ENCODE results near the gene ELAPOR1.

Gene ELAPOR1, protein sequence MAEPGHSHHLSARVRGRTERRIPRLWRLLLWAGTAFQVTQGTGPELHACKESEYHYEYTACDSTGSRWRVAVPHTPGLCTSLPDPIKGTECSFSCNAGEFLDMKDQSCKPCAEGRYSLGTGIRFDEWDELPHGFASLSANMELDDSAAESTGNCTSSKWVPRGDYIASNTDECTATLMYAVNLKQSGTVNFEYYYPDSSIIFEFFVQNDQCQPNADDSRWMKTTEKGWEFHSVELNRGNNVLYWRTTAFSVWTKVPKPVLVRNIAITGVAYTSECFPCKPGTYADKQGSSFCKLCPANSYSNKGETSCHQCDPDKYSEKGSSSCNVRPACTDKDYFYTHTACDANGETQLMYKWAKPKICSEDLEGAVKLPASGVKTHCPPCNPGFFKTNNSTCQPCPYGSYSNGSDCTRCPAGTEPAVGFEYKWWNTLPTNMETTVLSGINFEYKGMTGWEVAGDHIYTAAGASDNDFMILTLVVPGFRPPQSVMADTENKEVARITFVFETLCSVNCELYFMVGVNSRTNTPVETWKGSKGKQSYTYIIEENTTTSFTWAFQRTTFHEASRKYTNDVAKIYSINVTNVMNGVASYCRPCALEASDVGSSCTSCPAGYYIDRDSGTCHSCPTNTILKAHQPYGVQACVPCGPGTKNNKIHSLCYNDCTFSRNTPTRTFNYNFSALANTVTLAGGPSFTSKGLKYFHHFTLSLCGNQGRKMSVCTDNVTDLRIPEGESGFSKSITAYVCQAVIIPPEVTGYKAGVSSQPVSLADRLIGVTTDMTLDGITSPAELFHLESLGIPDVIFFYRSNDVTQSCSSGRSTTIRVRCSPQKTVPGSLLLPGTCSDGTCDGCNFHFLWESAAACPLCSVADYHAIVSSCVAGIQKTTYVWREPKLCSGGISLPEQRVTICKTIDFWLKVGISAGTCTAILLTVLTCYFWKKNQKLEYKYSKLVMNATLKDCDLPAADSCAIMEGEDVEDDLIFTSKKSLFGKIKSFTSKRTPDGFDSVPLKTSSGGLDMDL

DNA sequence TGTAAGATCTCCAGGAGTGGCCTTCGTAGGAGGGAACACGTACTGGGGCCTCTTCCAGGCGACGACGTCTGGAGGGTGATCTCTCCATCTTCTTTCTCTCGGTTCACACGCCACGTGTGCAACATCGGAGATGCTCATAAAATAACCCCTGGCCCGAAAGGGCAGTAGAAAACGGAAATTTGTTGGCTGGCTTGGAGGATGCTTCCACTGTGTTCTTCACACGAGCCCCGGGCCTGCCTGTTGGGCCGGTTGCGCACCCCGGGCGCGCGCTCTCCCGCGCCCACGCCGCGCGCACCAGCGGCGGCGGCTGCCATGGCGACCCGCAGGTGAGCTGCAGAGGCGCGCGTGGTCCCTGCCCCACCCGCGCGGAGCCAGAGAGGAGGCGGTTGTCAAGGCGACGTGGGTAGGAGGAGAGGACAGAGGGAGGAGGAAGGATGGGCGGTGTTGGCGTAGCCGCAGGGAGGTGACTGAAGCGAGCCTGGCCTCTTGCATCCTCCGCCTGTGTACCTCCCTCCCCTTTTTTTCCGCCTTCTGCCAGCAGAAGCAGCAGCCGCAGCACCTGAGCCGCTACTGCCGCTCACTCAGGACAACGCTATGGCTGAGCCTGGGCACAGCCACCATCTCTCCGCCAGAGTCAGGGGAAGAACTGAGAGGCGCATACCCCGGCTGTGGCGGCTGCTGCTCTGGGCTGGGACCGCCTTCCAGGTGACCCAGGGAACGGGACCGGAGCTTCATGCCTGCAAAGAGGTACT is at the start of gene ELAPOR1:
Gene ELAPOR1, plus strand, starts transcription at position 526 of the 752 bp plus-strand sequence. Its CDS starts 69 bp downstream, at position 595.
- DNase-seq = peak; percentile 62

DNA sequence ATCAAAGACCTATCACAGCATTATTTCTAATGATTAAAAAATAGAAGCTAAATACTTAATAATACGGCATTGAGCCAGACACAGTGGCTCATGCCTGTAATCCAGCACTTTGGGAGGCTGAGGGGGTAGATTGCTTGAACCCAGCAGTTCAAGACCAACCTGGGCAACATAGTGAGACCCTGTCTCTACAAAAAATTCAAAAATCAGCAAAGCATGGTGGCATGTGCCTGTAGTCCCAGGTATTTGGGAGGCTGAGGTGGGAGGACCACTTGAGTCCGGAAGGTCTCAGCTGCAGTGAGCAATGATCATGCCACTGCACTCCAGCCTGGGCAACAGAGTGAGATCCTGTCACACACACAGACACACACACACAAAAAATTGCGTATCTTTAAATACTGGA is 48.8 kb upstream of the ELAPOR1 start:
- DNase-seq = no peak

DNA sequence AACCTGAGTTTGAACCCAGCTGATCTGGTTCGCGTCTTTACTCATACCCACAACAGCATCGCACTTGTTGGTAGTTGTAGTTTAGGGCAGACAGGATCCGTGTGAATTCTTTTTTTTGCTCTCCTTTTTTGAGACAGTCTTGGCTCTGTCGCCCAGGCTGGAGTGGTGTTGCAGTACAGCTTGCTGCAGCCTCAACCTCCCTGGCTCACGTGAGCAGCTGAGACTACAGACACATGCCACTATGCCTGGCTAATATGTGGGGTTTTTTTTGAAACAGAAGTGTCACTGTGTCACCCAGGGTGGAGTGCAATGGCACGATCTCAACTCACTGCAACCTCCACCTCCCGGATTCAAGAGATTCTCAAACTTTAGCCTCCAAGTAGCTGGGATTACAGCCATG is 46.0 kb upstream of the ELAPOR1 start:
- DNase-seq = no peak

DNA sequence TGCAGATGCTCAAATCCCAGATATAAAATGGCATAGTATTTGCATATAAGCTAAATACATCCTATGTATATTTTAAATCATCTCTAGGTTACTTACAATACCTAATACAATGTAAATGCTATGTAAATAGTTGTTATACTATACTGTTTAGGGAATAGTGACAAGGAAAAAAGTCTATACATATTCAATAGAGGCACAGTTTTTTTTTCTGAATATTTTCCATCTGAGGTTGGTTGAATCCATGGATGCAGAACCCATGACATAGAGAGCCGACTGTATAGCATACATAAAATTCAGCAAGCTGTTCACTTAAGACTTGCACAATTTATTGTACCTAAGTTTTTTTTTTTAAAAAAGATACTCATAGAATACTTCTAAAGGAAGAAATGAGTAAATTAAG is 44.6 kb upstream of the ELAPOR1 start:
- no peak for DNase-seq

DNA sequence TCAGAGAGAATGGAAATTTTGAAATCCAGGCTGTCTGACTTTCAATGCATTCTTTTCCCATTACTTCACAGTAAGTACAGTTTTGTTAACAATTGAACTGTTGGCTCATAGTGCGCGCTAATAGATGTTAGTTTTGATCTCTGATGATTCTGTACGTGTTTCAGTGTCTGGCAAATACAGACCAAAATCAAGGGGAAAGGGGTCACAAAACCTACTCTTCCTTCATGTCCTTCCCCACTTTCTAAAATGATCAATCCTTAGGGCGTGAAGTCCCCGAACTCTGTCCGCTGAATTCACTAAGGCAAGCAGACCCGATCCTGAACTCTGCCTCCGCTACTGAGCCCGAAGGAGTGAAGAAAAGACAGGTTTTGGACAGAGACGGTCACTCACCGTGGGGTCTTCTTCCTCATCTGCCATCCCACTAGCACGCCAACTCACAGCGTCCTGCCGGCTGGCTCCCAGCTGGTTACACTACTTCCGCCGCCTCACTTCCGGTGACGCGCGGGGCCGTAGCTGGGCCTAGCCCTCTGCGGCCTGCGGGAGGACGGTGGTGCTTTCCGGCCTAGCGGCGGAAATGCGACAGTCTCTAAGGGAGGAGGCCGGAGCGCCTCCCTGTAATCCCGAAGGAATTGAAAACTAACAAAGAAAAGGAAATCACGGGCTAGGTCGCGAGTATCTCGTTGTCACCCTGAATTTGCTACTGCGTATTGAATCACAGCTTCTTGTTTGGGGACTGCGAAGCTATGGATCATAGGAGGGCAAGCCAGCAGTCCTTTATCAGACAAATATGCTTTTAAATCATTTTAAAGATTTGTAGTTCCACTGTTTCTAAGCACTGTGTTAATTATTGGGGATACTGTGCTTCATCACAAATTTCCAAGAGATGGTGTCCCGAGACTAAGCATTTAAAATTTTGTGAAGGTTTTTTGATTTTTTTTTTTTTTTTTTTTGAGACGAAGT is 38.1 kb upstream of the ELAPOR1 start, which contains the start of gene TAF13:
Gene TAF13, minus strand, starts transcription at position 473 of the 960 bp plus-strand sequence. Its CDS starts 56 bp downstream, at position 417.
- peak; percentile 96 for DNase-seq

DNA sequence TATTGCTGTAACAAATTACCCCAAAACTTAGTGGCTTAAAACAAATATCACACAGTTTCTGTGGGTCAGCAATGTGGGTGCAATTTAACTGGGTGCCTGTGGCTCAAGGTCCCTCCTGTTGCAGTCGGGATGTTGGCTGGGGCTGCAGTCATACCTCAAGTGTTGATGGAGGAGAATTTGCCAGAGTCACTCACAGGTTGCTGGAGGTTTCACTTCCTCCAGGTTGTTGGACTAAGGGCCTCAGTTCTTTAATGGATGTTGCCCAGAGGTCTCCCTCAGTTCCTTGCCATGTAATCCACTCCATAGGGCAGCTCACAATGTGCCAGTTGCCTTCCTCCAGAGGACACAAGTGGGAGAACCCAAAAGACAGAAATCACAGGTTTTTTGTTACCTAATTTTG is 35.6 kb upstream of the ELAPOR1 start:
- no peak for DNase-seq

DNA sequence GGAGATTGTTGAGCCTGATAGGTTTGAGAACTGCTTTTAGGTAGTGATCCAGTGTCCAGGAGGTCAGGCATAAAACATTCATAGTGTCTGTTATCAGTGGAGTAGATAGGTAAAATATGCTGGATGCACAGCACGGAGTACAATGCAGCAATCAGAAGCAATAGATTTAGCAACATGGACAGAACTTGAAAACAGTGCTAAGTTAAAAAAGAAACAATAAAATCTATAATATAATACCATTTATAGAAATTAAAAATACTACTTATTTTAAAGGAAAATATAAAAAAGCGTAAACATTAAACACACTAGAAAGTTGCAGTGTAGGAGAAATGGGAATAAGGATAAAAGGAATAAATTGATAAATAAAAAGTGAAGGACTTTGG is 34.7 kb upstream of the ELAPOR1 start:
- no peak for DNase-seq

DNA sequence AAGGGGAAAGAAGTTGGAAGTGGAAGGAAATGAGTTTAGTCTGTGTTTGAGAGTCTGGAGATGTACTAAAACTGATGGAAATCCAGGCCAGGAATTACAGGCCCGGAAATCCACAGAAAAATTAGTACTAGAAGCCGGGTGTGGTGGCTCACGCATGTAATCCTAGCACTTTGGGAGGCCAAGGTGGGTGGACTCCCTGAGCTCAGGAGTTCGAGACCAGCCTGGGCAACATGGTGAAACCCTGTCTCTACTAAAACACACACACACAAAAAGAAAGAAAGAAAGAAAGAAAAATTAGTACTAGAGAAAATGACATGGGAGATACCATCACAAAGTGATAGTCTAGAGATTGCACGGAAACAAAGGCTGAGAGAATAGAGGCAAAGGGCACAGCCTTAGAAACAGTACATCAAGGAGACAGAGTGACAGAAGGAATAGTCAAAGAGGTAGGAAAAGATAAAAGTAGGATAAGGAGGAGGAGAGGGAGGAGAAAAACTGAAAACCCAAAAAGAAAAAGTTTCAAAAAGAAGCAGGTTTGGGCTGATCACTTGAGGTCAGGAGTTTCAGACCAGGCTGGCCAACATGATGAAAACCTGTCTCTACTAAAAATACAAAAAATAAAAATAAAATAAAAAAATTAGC is 33.4 kb upstream of the ELAPOR1 start:
- no peak for DNase-seq

DNA sequence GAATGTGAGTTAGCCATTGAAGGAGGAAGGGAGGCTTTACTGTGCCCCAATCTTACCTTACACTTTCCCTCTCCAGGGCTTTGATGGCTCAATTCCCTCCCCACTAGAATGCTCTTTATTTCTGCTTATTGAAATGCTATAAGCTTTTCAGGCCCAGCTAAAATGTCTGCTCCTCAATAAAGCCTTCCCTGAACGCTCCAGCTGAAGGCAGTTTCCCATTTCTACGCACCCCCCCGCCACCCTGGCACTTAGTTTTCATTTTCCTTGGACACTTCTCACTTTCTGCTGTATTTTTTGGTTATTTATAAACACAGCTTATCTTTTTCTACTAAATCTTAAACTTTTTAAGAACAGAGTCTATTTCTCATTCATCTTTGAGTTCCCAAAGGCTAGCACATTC is 30.4 kb upstream of the ELAPOR1 start:
- DNase-seq = no peak

DNA sequence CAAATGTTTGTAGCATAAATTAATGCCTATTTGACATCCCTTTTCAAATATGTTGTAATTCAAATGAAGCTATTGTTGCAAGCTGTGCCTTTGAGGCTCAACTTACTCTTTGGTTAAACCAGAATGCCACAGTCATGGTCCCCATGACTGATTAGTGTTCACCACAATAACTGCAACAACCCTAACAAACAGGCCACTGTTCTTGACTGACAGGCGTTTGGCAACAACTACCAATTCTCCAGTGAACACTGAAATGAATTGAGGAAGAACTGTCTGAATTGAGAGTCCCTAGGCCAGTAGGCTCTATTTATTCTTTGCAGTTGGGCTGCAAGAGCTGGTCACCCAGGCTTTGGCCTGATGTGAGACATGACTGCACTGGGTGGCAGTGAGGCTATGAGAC is 30.0 kb upstream of the ELAPOR1 start:
- DNase-seq = no peak

DNA sequence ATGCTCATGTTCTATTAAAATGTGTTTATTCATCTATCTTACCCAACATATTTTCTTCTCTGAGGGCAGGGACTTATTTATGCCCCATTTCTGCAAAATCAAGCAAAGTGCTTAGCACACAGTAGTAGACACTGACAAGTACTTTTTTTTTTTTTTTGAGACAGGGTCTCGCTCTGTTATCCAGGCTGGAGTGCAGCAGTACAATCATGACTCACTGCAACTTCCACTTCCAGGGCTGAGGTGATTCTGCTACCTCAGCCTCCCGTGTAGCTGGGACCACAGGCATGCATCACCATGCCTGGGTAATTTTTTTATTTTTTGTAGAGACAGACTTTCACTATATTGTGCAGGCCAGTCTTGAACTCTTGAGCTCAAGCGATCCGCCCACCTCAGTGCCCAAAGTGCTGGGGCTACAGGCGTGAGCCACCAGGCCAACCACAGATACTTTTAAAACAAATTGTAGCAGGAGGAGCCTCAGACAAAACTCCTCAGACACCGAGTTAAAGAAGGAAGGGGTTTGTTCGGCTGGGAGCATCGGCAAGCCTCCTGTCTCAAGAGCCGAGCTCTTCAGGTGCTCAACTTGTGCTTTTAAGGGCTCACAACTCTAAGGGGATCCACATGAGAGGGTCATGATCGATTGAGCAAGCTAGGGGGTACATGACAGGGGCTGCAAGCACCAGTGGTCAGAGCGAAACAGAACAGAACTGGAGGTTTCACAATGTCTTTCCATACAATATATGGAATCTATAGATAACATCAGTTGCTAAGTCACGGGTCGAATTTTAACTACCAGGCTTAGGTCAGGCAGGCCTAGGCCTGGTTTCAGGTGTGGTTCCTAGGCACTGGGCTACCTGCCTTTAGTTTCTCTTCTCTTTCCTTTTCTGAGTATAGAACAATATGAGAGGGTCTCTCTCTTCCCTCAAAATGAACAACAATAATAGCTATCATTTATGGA is 29.1 kb upstream of the ELAPOR1 start:
- no peak for DNase-seq

DNA sequence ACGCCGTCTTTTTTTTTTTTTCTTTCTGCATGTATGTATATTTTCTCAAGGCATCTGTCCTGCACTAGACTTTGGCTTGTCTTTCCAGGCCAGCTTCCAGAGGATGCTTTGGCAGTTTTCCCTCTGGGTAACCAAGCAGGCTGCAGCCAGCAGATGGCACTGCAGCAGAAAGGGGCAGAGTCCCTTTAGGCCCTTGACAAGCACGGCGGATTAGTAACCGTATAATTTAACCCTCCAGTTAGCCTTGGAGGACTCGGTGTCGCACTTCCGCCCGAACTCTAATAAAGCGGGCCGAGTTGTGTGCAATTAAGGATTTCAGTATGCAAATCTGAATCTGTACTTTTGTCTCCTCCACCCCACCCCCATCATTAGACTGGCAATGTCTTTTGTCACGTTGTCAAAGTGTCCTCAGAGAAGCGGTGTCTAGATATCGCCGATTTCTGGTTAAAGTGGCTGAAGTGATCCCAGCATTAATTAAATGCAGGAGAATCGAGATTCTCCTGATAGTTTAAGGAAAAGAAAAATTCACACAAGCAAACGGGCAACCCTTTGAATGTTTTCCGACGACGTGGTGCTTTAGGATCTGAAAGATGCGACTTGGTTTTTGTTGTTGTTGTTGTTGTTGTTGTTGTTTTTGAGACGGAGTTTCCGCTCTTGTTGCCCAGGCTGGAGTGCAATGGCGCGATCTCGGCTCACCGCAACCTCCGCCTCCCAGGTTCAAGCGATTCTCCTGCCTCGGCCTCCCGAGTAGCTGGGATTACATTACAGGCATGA is 24.5 kb upstream of the ELAPOR1 start:
- no peak for DNase-seq

DNA sequence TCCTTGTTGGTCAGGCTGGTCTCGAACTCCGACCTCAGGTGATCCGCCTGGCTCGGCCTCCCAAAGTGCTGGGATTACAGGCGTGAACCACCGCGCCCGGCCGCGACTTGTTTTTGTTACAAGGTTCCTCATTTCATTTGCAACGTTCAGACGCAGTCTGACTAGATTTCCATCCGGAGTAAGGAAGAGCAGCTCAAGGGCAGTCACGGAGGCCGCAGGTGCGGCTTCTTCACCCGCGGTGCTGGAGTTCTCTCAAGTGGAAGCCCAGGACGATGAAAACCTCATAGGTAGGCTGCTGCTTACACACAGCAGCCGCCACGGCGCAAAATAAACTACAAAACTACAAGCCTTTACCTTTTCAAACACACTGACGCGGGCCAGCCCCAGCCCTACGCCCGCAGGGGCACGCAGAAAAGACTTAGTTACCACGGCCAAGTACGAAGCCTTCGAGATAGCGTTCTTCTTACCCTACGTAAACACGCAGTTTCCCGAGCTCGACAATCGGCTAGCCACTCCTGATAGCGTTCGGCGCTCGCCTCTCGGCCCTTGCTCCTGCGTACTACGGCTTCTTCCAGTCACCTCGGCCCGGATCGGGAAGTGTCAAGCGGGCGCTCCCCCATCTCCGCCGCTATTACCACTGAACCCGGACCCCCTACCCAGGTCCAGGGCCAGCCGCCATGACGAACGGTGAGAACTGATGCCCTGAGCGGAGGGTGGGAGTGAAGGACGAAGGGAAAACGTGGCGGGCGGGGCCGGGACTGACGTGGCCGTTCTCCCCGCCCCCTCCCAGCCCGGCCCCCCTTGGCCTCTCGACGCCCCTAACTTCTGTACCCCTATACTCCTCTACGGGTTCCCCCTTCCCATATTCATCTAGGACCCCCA is 23.5 kb upstream of the ELAPOR1 start, which contains the start of gene TMEM167B:
Gene TMEM167B, plus strand, starts transcription at position 569 of the 882 bp plus-strand sequence. Its CDS starts 109 bp downstream, at position 678.
- peak; percentile 93 for DNase-seq

DNA sequence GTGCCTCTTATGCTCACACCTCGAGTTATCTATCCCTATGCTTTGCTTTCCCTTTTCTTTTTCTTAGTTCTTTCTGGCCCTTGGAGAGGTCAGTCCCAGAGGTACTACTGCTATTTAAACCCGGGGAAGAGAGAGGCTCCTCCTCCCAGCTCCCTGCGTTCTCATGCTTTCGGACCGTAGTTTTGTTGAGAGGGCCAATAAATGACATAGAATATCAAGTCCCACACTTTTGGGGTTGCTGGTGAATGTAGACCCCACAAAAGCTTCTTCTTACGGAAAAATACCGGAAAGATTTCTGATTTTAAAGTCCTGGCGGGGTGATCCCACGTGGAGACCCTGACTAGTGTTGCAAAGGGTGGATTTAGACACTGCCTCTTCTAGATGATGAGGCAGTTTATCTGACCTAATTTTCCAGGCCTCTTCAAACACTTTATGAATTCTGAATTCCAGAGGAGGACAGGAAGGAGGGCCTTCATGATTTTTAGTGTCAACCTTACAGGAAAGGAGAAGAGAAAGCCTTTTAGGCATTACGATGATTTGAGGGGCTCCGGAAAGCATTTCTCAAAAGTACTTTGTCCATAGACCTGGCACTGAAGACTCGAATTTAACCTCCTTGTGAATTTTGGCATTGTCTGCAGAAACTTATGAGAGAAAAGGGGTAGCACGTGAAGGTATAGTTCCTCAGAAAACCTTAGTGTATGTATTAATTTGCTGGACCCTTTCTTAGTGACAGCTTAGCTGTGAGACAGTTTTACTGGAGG is 22.7 kb upstream of the ELAPOR1 start:
- peak; percentile 65 for DNase-seq

DNA sequence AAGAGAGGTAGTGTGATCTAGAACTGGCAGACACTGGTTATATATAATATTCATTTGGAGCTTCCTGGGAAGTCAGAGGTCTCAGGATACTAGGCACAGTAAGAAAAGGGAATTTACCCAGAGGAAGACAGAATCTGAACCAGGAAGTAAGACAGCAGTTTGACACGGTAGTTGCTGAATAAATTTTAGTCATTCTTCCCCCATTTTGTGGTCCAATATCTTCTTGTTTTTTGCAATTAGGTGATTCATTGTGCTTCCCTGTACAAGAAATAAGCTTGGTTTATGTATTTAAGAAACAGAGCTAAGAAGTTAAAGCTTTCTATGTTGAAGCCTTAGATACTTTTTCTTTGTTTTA is 22.1 kb upstream of the ELAPOR1 start:
- no peak for DNase-seq

DNA sequence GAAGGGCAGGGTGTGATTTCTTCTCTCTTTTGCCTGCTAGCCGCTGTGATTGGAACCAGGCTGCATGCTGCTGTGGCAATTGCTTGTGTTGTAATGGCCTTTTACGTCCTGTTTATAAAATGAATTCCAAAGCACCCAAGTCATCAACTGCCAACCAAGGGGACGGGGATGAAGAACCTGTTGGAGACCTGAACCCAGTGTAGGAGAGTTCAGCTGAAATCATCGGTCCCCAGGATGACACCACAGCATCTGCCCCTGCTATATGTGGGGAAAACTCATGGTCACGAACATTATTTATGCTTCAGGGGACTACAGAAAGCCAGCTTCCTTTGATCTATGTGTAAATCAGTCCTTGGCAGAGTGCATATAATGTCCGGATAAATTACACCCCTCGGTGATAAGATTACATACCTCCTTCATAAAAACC is 19.5 kb upstream of the ELAPOR1 start:
- no peak for DNase-seq

DNA sequence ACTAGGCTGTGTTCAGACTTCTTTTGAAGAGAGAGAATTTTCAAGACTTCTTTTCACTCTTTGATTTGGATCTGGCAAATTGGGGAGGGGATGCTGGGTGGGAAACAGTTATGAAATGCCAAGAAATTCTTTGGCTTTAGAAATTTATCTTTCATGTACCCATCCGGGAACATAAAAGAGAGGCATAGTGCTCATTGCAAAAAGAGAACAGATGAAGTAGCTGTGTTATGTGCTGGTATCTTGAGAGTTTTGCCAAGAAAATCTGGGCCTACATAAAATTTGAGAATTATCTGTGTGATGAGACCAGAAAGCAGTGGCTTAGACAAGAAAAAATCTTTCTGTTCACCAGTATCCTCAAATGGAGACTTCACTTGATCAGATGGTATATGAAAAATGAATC is 19.0 kb upstream of the ELAPOR1 start:
- no peak for DNase-seq

Data from left hindlimb (tissue), 1 donor.